GM21737 (cell line): ENCODE data around the gene SRGAP1.
"Not testable (repeated sequence)": the region's sequence is repeated elsewhere in the genome, so short reads cannot be mapped to it uniquely, and the experiment has no call there.

ENCODE experiments used
- ATAC-seq: cut with Tn5 transposase; IDR thresholded peaks from one replicate; pipeline ENCODE4 v1.9.1; 2021; ENCODE audit warnings: mild to moderate bottlenecking, moderate library complexity; ENCODE audit not compliant: unreplicated experiment

Gene SRGAP1

GRCh38 chr12:64029013-64029857 is 184.7 kb downstream of the SRGAP1 start:
- ATAC-seq = no peak

GRCh38 chr12:64030155-64030554 is 185.7 kb downstream of the SRGAP1 start:
- ATAC-seq = no peak

- ATAC-seq = not testable (repeated sequence)
Measured at GRCh38 chr12:64034056-64034455, 189.6 kb downstream of the SRGAP1 start.

GRCh38 chr12:64034901-64035576 is 190.5 kb downstream of the SRGAP1 start:
- no peak for ATAC-seq

GRCh38 chr12:64036414-64036813 is 191.9 kb downstream of the SRGAP1 start:
- no peak for ATAC-seq

GRCh38 chr12:64039281-64039871 is 194.9 kb downstream of the SRGAP1 start:
- no peak for ATAC-seq

GRCh38 chr12:64042911-64043310 is 198.4 kb downstream of the SRGAP1 start:
- ATAC-seq = no peak

DNA sequence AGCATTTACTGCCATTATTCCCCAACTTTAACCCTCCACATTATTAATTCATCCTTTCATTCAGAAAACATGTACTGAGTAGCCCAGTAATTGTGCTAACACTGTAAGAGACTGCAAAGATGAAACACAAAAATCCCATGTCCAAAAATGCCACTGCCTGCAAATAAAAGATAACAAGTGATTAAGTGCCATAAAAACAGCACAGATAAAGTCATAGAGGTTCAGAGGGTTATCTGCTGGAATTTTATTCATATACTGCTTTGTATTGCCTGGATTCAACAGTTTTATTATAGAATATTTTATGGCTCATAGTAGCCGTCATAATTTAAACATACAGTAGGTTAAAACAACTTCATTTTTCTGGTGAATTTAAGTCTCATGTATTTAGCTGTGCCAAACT is 199.7 kb downstream of the SRGAP1 start:
- ATAC-seq = no peak

DNA sequence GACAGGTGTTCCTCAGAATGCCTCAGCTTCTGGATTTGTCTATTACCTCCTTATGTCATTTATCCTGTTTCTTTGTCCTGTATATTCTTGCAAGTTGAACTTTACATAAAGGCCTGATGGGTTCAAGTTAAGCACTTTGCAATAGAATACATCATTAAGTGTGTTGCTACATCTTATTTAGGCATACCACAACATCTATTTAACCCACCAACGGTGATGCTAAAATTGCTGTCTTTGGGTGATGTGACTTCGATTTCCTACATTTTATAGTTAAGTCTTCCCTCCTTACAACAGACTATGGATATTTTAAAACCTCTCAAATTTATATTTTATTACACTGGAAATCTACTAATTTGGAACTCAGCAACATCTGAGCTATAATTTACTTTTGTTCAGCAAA is 206.6 kb downstream of the SRGAP1 start:
- no peak for ATAC-seq

DNA sequence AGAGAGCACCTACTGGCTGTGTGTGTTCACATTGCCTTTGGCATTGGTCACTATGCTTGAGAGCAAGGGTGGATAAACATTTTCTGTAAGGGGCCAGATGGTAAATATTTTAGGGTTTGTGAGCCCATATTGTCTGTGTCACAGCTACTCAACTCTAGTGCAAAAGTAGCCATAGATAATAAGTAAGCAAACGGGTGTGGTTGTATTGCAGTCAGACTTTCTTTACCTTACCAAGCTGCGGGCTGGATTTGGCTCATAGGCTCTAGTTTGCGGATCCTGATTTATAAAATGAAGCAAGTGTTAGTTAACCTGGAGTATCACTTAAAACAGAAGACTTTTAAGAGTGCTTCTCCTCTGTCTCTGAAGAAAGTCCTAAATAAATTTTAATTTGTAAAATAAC is 208.6 kb downstream of the SRGAP1 start:
- ATAC-seq = no peak

DNA sequence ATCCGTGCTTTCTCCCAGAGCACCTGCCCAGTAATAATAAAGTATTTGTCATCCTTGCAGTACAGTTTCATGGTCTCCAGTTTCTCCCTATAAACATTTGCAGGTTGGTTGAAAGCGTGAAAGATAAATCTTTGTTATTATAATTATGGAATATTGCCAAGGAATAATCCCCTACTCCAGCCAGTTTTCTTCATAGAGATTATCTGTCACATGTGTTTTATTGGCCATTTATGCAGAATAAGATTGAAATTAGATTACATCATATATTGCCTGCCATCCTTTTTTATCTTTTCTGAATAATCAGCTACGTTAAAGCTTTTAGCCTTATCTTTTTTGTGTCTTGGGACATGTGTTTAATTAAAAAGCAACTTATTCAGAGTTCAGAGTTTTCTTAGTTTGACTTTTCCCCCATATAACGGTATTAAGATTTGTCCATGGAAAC is 209.6 kb downstream of the SRGAP1 start:
- ATAC-seq = no peak

DNA sequence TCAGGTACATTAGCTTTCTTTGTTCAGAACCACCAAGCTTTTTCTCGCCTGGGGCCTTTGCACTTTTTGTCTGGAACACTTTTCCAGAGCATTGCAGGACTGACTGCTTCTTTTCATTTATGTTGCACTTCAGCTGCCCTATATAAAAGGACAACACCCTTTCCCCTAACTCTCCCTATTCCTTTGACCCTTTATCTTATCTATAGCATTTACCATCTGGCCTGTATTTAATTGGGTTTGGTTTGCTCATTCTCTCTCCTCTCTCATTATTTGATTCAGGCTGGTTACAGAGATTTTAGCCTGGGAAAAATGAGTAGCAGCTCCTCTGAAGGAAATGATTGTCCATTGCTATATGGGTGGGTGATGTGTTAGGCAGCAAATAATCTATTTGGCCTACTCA is 212.2 kb downstream of the SRGAP1 start:
- no peak for ATAC-seq

GRCh38 chr12:64057706-64058105 is 213.2 kb downstream of the SRGAP1 start:
- ATAC-seq = no peak

- no peak for ATAC-seq
Measured at GRCh38 chr12:64058541-64059265, 214.2 kb downstream of the SRGAP1 start.

DNA sequence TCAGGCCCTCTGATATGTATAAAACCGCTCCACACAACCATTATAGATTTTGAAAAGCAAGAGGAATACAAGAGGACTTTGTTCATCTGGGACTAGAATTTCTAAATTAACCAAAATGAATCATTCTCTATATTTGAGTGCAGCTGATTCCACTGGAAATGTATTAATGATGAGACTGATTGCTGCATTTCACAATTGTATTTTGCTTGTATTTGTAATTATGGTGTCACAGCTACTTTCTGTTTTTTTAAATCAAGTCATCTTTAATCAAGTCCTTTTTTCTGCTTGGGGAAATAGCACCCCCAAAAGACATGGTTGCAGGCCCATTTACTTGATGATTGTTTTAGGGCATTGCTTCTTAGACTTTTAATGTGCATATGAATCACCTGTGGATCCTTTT is 215.2 kb downstream of the SRGAP1 start:
- no peak for ATAC-seq

DNA sequence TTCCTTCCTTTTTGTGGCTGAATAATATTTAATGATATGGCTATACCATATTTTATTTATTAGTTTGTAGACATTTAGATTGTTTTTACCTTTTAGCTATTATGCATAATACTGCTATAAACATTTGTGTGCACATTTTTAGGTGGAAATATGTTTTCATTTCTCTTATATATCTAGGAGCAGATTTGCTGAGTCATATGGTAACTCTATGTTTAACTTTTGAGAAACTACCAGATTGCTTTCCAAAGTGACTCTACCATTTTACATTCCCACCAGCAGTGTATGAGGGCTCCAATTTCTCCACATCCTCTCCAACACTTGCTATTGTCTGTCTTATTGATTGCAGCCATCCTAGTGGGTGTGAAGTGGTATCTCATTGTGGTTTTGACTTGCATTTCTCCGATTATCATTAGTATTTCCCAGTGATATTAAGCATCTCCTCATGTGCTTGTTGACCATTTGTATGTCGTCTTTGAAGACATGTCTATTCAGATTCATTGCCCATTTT is 217.4 kb downstream of the SRGAP1 start:
- ATAC-seq = no peak

DNA sequence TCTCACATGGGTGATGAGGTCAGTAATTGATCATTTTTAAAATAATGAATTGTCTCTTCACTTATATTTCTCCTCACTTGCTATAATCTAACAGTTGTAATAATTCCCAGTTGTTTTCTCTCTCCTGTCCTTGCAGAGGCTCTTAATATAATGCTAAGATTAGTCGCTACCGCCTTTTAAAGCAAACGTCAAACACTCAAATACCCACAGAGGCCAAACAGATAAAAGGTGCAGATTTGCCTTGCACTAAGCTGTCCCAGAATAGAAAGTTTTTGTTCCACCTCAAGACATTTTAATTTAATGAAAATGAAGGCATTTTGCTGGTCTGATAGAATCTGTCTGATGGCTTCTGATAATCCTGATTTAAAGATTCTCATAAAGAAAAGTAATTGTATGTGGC is 218.6 kb downstream of the SRGAP1 start:
- ATAC-seq = no peak

- no peak for ATAC-seq
Measured at GRCh38 chr12:64064240-64064639, 219.7 kb downstream of the SRGAP1 start.

- no peak for ATAC-seq
Measured at GRCh38 chr12:64064706-64065105, 220.2 kb downstream of the SRGAP1 start.

GRCh38 chr12:64065881-64066451 is 221.5 kb downstream of the SRGAP1 start:
- ATAC-seq = no peak

GRCh38 chr12:64066776-64067175 is 222.3 kb downstream of the SRGAP1 start:
- ATAC-seq = no peak
